ENCODE data around the gene SPATA21.

The SPATA21 gene

GRCh38 chr1:16451841-16452528, 14.8 kb upstream of the SPATA21 start:
- no peak overlapping the region for H3K27ac ChIP-seq
- TF ChIP-seq, protein P1, sequence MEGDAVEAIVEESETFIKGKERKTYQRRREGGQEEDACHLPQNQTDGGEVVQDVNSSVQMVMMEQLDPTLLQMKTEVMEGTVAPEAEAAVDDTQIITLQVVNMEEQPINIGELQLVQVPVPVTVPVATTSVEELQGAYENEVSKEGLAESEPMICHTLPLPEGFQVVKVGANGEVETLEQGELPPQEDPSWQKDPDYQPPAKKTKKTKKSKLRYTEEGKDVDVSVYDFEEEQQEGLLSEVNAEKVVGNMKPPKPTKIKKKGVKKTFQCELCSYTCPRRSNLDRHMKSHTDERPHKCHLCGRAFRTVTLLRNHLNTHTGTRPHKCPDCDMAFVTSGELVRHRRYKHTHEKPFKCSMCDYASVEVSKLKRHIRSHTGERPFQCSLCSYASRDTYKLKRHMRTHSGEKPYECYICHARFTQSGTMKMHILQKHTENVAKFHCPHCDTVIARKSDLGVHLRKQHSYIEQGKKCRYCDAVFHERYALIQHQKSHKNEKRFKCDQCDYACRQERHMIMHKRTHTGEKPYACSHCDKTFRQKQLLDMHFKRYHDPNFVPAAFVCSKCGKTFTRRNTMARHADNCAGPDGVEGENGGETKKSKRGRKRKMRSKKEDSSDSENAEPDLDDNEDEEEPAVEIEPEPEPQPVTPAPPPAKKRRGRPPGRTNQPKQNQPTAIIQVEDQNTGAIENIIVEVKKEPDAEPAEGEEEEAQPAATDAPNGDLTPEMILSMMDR (conservative IDR thresholded peaks at IDR 0.05), result no peak

GRCh38 chr1:16450863-16451481, 13.7 kb upstream of the SPATA21 start:
- TF ChIP-seq, protein P1 (conservative IDR thresholded peaks at IDR 0.05), result no peak
- H3K27ac ChIP-seq, result no peak overlapping the region

DNA sequence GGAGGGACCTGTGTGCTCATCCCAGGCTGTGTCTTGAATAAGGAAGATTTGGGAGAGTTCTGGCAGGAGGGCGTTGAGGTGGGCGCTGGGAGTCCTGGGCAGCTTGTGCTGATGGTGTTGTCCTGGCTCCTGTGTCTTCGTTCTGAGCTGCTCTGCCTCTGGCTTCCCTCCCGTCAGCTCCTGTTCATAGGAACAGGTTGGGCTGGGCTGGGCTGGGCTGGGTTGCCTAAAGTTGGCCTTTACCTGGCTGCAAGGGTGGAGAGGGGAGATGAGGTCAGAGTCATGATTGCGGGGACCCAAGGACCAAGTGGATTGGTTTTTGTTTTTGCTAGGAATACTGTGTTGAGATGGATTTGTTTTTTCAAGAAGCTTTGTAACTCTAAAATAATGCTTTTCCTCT, 12.4 kb upstream of the SPATA21 start:
- TF ChIP-seq, protein P1 (conservative IDR thresholded peaks at IDR 0.05), result no peak
- no peak overlapping the region for H3K27ac ChIP-seq

DNA sequence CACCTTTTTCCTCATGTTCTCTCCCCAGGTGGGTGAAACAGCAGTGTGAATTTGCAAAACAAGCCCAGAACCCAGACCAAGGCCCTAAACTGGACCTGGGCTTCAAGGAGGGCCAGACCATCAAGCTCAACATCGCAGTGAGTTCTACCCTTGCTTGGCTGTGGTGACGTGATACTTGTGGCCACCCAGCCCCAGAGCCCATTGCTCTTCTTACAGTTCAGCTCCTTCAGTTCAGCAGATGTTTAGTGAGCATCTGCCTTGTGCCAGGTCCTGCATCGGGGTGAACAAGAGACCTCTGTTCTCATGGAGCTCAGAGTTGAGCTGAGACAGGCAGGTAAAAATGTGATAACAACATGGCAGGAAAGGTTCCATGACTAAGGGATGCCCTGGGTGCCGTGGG, 11.8 kb upstream of the SPATA21 start:
- no peak overlapping the region for H3K27ac ChIP-seq
- TF ChIP-seq, protein P1 (conservative IDR thresholded peaks at IDR 0.05), result no peak

DNA sequence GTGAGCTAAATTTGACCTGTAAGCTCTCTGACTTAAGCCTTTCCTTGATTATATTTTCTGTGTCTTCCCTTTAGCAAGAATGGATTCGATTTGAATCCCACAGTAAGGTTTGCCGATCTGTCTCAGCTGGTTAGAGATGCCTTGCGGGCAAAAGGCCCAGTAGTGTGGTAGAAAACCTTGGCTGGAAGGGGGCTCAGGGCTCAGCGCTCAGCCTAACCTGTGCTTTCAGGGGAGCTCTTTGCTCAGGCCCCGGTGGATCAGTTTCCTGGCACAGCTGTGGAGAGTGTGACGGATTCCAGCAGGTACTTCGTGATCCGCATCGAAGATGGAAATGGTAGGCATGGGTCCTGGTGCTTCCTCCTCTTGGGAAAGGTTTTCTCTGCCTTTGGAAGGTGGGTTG, 10.4 kb upstream of the SPATA21 start:
- no peak overlapping the region for H3K27ac ChIP-seq
- TF ChIP-seq, protein P1 (conservative IDR thresholded peaks at IDR 0.05), result no peak

- H3K27ac ChIP-seq, result no peak overlapping the region
- TF ChIP-seq, protein P1 (conservative IDR thresholded peaks at IDR 0.05), result no peak
Measured at GRCh38 chr1:16446116-16446515, 8.9 kb upstream of the SPATA21 start.

GRCh38 chr1:16445052-16445451, 7.8 kb upstream of the SPATA21 start:
- H3K27ac ChIP-seq, result no peak overlapping the region
- TF ChIP-seq, protein P1 (conservative IDR thresholded peaks at IDR 0.05), result no peak
